Islet of Langerhans (tissue), 1 donor: Measurements from ENCODE around the gene PNPLA8.
"Not testable (repeated sequence)": the region's sequence is repeated elsewhere in the genome, so short reads cannot be mapped to it uniquely, and the experiment has no call there.

Source experiments
- FAIRE-seq: peaks from one replicate; lab custom pipeline; 2011; peaks lifted over from hg19 to GRCh38; lab: Jason Lieb, UNC

PNPLA8 gene

DNA sequence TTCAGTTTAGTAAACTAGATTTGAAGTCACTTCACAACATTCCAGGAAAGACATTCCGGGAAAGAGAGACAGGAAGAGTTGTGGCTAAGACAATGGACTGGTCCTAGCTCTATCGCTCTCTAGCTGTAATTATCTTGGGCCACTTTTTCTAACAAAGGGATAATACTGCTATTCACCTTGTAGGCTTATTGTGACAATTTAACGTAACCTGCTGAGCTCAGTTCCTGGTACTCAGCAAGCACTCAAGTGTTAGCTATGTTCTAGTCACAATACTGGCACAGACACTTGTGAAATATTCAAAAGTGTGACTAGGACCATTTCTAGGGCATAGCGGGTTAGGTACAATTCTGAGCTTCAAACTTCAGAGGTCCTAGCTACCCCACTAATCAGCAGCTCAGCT lies 57.7 kb downstream of the PNPLA8 start:
- no peak for FAIRE-seq

DNA sequence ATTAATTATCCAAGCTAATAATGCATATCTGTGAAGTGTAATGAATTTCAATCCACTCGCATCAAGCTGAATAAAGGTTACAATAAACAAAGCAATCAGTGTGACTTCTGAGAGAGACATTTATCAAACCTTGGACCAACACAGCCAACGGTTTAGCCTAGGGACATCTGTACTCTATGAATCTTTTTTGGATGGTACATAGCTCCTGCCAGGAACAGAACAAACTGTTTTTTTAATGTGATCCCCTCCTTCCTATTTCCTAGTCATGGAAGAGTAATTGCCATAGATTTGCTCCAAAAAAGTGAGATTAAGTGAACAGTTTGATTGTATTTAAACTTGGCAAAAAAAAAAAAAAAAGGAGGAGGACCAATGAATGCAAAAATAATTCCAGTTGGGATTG lies 58.5 kb downstream of the PNPLA8 start:
- no peak for FAIRE-seq

DNA sequence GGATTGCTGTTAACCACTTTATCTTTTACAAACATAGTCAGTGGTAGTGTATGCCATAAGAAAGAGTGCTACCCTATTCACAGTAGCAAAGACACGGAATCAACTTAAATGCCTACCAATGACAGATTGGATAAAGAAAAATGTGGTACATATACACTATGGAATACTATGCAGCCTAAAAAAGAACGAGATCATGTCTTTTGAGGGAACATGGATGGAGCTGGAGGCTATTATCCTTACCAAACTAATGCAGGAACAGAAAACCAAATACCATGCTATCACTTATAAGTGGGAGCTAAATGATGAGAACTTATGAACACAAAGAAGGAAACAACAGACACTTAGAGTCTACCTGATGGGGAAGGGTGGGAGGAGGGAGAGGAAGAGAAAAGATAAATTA lies 59.6 kb downstream of the PNPLA8 start:
- not testable (repeated sequence) for FAIRE-seq

DNA sequence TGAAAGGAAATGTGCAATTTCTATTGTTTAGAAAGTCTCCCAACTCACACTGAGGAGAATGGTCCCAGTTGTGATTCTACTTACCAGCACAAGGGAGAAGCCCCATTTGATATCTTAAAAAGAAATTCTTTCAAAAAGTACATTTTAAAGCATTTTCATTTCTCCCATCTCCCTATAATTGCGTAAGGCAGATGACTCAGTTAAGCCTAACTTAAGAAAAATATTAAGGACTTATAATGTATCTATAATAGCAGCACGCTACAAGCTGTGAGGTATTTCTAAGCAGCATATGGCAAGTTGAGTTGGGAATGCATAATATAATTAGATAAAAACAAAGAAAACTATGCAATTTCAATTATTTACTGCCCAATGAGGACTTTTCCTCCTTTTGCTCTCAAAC lies 61.2 kb downstream of the PNPLA8 start:
- FAIRE-seq: no peak

DNA sequence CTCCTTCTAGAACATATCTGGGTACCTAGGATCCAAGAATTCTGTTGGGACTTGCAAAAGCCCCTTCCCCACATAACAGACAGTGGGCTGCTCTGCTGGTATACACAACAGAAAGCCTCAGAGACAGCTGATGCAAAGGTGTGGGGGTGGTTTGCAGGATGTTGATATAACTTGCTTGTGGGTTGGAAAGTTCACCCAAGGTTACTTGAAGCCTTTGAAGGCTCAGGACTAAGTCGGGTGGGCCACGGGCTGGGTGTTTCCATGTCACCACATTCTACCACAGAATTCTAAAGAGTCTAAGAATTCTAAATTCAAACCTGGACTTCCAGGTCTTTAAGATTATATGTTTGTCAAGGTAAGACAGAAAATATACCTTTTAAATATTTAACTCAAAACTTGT lies 62.3 kb downstream of the PNPLA8 start:
- FAIRE-seq: no peak

DNA sequence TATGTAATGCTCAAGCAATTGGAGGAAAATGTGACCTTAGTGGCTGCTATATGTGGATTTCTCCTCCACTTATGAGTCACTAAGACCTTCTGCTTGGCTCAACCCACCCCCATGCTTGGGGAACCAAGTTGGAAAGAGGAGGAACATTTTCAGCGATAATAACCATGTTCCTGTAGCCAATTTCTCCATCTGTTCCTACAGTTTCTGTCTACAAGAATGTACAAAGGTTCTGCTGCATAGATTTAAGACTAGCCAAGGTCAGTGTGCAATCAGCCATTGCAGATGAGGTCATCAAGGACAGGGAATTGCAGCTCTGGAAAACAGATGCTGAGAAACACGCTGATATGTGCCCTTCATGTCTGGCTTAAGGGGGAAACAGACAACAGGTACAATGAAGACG lies 64.1 kb downstream of the PNPLA8 start:
- peak; percentile 86 for FAIRE-seq

DNA sequence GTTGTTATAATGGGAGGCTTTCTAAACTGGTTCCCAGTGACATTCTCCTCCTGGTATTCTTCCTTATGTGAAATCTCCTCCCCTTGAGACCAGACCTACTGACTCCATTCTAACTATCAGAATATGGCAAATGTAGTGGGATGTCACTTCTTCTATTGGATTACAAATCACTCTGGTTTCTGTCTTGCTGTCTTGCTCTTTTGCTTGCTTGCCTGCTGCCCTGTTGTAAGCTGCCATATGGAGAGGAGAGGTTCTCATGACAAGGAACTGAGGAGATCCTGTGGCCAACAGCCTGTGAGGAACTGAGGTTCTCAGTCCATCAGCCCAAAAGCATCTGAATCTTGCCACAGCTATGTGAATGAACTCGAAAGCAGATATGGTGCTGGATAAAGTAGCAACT lies 65.0 kb downstream of the PNPLA8 start:
- no peak for FAIRE-seq

DNA sequence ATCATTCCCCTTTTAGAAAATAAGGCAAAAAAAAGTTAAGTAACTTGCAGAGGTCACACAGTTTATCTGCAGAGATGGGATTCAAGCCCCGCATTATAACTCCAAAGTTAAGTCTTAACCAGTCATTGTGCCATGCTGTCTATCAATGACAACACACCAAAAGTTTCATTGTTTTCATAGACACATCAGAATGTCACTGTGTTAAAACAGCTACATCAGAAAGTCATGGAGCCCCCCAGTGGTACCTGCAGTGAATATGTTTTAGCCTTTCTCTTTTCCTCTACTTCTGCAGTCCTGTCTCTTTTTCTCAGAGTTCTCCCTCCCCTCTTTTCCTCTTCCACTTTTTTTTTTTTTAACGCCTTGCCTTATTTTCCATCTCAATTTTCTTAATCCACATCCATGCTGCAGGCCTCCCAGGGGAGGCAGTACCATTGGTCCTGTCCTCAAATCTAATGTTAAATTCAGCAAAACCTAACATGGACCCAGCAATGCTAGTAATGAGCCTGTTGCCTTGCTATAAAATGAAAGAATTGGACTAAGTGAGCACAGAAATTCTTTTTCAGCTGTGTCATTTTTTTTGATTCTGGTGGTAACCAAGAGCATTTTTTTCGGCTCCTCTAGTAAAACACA lies 65.9 kb downstream of the PNPLA8 start:
- FAIRE-seq: peak; percentile 58

DNA sequence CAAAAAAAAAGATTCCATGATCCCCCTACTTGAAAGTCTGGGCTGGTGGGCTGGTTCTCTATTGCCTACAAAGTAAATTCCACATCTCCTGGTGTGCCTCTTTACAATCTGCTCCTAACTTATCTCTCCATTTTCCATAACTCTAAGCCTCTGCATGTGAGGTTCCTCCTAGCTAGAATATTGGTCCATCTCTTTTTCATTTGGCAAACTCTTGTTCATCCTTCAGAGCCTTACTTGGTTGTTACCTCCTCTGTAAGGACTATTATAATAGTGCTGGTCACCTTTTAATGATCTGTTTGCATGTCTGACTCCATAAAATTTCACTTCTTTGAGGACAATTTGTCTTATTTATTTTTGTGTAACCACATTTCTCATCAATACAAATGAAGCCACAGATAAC lies 68.1 kb downstream of the PNPLA8 start:
- FAIRE-seq: no peak

DNA sequence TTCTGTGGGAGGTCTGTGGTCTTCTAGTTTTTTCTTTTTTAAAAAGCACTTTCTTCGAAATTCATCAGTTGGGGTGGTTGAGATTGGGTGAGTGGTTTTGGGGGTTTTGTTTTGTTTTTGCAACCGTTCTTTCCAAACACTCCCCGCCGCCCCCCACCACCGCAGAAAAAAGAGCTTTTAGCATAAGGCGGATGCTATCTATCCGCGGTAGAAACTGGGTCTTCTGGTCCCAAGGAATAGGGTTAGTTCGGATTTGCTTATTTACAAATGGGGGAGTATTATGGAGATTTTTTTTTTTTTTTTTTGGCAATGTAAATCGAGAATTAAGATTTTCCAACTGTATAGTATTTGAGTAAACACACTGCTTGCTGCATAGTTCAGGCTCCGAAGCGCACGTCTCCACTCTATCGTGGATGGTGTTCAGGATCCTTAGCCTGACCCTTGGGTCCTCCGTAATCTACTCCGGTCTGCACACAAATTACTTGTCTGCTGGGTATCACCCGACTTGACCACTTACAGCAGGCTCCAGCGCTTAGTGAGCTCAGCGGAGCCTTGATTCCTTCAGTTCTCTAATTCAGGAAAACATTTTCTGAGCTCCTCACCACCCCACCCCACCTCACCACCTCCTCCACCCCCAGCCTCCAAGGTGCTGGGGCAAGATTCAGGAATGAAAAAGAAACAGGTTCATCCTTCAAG lies 68.9 kb downstream of the PNPLA8 start:
- no peak for FAIRE-seq

DNA sequence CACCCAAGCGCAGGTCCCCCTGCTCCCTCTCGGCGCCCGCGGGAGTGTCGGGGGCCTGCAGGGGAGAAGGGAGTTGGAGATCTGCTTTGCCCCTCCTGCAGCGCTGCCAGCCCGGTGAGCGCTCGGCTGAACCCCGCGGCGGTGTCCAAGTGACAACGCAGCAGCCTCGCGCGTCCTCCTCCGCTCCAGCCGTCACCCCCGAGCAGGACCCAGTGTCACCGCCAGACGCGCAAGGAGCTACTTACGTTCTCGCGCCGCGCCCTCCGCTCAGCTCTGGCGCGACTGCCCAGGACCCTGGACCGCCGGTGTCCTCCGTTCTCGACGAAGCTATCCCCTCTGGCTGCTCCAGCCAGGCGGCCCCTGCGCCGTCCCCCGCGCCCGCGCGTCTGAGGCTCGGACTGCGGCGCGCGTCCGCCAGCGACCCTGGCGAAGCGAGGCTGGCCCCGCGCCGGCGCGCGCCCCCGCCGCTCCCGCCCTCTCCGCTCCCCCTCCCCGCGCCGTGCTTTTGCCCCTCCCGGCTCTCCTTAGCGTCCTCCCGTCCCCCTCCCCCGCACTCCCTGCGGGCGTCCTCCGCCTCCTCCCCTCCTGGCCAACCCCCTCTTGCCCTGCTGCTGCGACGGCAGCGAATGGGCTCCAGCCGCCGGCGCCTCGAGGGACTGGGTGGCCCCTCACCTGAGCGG lies 69.8 kb downstream of the PNPLA8 start, which contains the start of gene NRCAM:
Gene NRCAM, minus strand, starts transcription at position 439 of the 680 bp plus-strand sequence. CDS start 216,372 bp downstream, outside the sequence.
- no peak for FAIRE-seq

DNA sequence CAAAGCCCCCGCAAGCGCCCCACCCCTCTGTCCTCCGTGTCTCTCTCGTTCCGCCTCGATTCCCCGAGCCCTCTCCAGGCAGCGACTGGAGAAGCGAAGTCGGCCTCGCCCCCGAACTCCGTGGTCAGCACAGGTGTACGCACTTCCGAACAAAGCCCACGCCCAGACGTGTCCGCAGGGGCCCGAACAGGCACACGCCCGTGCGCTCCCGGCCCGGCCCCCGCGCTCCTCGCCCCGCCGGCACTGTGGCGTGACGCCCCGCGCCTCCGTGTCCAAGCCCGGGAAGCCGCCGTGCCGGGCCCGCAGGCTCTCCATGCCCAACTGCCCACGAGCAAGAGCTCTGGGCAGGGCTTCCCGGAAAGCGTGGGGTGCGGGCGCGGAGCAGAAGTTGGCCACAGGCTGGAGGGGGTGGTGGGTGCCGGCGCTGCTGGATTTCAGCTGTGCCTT lies 70.4 kb downstream of the PNPLA8 start:
- no peak for FAIRE-seq

DNA sequence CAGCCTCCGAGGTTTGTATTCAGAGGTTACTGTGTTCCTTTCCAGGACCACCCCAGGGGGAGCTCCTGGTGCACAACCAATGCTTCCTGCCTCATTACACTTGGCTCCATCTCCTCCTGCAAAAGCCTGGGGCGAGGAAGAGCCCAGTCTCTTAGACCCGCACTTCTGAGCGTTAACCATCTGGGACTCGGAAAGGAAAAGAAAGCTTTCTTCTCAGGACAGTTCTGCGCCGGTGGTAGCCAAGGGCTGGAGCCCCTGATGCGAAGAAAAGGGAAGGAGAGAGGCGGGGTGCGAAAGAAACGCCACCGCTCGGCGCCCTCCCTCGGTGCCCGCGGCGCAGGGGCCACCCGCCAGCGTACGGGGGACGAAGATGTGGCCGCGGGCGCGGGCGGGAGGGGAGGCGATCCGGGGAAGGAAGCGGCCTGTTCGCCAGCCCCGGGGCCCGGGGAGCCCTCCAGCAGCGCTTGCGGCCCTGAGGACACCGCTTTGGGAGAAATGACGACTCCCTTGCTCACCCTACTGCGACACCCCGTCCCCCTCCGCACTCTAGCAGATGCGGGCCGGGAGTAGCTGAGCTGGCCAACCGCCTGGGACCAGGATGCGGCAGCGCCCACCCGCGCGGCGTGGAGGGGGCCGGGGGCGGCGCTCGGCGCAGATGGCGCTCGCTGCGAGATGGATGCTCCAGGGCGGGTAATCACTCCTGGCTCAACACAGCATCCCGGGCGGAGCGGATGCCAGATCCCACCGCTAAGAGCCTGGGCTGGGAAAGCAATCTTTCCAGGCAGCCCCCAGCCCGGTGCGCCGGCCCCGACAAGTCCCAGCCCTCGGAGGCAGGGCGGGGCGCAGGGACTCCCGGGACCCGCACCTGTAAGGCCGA lies 71.0 kb downstream of the PNPLA8 start:
- FAIRE-seq: no peak

DNA sequence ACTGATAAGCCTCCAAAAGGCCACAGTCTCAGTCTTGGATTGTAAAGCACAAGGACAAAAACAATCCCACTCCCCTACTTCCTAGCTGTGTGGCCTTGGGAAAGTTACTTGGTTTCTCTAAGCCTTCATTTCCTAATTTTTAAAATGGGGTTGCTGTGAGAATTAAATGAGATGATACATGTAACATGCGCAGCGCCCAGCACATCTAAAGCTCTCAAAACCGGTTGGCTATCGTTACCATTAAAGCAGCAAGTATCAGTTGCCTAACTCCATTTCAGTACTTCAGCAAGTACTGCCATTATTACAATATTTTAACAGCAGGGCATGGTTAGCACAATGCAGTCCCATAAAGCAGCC lies 71.6 kb downstream of the PNPLA8 start:
- no peak for FAIRE-seq

DNA sequence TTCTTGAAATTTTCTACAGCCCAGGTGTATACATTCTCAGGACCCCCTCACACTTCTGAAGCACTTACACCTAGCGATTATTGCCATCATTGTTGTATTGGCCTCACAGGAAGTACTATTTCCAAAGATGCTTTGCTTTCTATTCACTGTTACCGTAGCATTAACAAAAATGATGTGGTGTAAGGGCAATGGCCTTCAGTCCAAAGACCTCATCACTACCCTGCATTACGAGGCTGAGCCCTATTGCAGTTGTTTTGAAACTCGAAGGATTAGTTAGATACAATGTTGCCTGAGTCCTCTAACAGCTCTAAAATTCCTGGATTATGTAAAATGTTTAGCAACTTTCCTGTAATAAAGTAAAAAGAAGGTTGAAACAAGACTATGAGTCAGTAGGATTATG lies 72.6 kb downstream of the PNPLA8 start:
- FAIRE-seq: peak; percentile 45

DNA sequence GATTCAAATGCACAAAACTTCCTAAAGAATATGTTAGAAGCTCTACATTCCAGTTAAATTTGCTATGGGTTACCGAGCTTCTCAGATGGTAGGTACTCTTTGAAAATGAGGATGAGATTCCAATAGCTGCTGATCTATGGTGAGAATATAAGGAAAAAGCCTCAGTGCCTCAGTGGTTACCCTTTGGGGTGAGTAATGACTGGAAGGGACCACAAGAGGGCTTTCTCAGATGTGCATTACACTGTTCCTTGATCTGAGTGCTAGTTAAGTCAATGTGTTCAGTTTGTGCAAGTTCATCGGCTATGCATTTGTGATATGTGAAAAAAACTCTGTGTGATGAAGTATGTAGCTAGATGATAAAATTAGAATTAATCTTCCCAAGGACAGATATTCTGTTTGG lies 73.2 kb downstream of the PNPLA8 start:
- no peak for FAIRE-seq

DNA sequence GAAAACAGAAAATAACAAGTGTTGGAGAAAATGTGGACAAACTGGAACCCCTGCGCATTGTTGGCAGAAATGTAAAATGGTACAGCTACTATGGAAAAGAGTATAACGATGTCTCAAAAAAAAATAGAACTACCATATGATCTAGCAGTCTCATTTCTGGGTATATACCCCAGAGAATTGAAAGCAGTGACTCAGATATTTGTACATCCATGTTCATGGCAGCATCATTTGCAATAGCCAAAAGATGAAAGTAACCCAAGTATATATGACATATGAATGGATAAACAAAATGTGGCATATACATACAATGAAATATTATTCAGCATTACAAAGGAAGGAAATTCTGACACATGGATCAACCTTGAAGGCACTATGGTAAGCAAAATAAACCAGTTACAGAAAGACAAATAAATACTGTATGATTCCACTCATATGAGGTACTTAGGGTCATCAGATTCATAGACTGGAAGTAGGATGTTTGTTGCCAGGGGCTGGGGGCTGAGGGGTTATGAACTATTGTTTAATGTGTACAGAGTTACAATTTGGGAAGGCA lies 74.6 kb downstream of the PNPLA8 start:
- peak; percentile 56 for FAIRE-seq

DNA sequence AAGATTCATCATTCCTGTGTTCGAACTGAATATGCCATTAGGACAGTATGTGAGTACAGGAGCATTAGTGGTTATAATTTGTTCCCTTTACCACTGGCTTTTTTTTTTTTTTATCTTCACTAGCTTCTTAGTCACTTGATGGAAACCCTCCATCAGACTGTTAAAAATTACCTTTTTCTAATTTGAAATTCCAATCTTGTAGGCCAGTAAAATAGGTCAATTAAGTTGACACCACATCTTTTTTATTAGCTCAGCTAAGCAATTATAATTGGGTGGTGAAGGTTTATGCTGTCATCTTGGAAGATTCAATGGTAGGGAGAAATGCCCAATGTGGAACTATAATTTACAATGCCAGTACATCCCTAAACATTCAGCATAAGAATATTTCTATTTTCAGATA lies 75.8 kb downstream of the PNPLA8 start:
- FAIRE-seq: no peak

DNA sequence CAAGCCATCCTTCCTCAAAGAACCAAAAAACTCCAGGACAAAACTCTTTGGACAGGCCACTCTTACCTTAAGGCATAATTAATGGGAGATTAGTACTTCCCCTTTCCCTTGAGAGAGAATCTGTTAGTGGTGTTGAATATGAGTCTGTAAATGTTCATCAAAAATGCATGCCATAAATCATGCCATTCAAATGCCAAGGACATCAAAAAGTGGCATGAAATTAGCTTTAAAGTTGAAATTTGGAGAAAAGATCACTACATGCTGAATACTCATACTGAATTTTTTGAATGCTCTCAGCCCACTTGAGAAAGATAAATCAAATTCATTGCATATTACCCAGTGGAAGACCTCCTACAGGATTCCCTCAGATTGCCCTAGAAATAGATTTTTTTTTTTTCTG lies 76.4 kb downstream of the PNPLA8 start:
- no peak for FAIRE-seq

DNA sequence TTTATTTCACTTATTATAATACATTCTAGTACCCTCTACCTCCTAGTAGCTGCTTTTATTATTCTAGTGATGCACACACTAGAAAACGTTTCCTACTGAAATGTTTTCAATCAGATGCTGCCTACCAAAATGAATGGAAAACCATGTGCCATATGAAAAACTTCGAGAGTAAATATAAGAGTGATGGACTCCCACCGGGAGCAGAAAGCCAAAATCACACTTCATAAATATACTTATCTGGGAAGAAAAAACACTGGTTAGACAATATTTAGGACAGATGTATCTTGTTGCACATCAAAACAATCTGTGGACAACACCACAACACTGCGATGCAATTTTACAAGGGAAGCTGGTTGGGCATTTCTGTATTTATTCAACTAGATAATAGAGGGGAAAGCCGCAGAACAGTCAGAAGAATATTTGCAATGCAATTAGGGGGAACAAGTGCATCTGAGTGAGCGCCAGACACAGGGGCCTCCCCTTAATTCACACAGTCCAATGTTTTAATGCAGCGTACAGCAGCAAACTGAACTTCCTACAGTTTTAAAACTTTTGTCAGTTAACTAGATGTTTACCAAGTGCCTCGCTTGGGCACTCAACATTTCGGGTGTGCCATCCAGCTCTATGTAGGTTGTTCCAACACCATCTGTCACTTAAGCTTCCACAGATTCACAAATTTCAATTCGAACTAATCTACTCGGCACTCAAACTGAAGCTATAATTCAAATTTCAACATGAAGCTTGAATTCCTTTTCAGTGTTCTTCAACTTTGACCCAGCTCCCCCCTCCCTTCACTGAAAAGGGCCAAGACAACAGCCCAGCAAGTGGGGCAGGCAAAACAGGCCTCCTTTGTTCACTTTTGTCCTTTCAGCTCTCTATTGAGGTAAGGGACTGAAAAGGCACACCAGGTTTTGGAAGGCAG lies 77.1 kb downstream of the PNPLA8 start:
- FAIRE-seq: no peak

DNA sequence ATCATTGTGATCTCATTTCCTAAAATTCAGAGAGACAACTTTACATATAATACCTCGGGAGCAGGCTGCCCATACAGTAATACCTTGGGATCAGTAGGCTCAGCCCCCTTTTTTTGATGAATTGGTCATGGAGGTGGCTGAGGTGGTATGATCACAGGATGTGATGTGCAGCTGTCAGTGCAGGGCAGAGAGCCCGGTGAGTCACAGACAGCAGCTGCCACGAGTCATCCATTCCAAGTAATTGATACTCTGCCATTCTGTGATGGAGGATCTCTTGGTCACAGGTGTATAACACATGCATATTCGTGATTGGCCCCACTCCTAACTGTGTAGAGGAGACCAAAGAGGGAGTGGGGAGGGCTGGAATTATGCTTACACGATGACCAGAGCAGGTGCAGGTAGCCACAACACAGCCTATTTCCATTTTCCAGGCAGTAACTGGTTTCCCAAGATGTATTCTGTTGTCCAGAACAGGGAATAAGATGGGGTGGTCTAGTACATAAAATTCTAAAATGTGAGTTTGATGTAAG lies 83.8 kb downstream of the PNPLA8 start:
- no peak for FAIRE-seq
